HFF-Myc (cell line): ENCODE results near the gene TMC6.
"Not testable (repeated sequence)": the region's sequence is repeated elsewhere in the genome, so short reads cannot be mapped to it uniquely, and the experiment has no call there.

Experiments used
- DNase-seq: peaks from one replicate; pipeline ENCODE4 v3.0.0-alpha.2; 2011; ENCODE audit warnings: low read depth; ENCODE audit errors: extremely low read depth
- H3K4me3 ChIP-seq: replicated peaks from 2 replicates; pipeline ENCODE4 v1.5.1; 2011; ENCODE audit warnings: low read depth, mild to moderate bottlenecking, control low read depth, low read length
- TF ChIP-seq, protein P1 (sequence below): IDR thresholded peaks from 2 replicates; pipeline ENCODE4 v1.5.1; 2012; ENCODE audit warnings: mild to moderate bottlenecking, low read depth, low read length, control low read depth; ENCODE audit errors: missing control alignments

The TMC6 gene

DNA sequence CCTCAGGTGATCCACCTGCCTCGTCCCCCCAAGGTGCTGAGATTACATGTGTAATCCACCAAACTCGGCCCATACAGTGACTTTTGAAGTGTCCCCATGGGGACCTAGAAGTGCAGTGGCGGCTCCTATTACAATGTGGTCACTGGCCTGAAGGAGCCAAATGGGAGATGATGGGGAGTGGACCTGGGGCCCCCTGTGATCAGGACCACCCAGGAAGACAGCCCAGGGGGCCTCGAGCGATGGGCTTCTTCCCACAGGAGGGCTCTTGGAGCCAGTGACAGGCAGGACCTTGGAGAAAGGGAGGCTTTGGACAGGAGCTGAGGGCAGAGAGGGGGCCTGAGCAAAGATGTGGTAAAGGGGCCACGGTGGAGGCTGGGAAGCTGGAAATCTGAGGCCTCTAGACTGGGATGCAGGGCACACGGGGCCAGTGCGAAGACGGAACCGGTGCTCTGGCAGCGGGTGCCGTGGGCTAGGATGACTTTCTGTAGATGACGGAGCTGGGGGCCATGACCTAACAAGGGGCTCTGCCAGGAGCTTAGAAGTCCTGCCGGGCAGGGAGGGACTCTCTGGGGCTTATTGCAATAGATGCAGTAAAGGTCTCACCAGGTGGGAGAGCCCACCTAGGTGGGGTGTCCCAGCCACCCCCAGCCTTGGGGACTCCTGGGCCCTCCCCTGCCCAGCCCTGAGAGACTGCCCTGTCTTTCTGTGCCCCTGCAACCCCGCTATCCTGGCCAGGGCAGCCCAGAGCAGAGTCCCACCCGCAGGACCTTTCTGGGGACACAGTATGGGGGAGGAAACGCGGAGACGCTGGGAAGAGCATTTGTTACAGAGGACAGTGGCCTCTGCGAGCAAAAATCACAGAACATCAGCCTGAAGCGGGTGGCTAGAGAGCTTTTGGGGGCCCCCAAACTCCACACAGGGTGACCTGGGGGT is 14.9 kb upstream of the TMC6 start:
- no peak overlapping the region for H3K4me3 ChIP-seq
- TF ChIP-seq, protein P1, sequence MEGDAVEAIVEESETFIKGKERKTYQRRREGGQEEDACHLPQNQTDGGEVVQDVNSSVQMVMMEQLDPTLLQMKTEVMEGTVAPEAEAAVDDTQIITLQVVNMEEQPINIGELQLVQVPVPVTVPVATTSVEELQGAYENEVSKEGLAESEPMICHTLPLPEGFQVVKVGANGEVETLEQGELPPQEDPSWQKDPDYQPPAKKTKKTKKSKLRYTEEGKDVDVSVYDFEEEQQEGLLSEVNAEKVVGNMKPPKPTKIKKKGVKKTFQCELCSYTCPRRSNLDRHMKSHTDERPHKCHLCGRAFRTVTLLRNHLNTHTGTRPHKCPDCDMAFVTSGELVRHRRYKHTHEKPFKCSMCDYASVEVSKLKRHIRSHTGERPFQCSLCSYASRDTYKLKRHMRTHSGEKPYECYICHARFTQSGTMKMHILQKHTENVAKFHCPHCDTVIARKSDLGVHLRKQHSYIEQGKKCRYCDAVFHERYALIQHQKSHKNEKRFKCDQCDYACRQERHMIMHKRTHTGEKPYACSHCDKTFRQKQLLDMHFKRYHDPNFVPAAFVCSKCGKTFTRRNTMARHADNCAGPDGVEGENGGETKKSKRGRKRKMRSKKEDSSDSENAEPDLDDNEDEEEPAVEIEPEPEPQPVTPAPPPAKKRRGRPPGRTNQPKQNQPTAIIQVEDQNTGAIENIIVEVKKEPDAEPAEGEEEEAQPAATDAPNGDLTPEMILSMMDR, result no peak
- DNase-seq, result no peak

DNA sequence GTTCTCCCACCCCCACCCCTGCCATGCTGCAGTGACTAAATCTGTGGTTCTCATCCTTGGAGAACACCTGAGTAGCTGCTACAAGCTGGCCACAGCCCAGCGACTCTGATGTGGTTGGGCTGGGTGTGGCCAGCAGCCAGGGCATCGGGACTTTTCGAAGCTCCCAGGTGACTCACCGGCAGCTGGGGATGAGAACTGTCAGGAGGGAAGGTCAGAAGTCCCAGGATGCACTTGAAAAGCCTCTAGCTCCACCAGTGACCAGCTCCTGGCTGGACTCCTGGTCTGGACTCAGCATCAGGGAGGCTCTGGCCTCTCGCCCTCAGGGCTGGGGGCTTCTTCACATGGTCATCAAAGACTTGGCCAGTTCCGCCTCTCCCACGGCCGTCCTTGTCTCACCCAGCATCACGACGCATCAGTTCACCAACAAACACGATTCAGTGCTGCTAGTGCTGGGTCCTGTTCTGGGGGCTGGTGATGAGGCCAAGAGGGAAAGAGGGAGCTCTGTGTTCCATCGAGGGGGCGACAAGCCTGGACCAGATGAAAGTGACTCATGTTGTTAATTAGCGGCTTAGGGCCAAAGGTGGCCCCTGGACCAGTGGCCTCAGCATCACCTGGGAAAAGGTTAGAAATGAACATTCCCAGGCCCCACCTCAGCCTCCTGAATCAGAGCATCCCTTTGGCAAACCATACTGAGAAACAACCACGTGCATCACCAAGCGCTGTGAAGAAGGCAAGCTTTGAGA is 13.7 kb upstream of the TMC6 start:
- no peak overlapping the region for H3K4me3 ChIP-seq
- TF ChIP-seq, protein P1, result no peak
- DNase-seq, result no peak

DNA sequence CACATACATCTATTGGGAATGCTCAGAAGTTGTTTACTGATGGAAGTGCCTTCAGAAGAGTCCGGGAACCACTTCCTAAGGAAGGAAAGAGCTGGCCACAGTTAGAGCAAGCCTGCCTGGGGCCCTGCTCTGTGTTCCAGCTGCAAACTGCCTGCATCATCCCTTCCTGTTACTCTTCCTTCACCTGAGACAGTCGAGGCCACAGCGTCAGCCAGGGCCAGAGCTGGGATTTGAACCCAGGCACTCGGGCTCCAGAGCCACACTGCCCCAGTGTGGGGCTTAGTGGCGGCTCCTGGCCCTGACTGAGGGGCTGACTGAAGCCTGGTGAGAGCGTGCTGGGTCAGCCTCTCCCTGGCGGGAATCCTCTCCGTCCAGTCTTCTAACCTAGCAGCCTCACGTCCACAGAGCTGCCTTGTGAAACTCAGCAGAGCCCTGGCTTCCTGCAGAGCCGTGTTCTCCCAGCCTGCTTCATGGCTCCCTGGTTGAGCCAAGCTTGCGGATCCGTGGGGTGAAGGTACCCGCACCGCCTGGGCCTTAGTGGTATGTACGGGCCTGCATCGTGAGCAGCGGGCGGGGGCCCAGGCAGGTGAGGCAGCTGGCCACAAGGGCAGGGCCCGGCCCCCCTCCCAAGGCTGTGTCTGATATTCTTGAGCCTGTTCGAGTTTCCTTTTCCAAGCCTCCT is 13.0 kb upstream of the TMC6 start:
- H3K4me3 ChIP-seq, result no peak overlapping the region
- no peak for DNase-seq
- TF ChIP-seq, protein P1, result no peak

DNA sequence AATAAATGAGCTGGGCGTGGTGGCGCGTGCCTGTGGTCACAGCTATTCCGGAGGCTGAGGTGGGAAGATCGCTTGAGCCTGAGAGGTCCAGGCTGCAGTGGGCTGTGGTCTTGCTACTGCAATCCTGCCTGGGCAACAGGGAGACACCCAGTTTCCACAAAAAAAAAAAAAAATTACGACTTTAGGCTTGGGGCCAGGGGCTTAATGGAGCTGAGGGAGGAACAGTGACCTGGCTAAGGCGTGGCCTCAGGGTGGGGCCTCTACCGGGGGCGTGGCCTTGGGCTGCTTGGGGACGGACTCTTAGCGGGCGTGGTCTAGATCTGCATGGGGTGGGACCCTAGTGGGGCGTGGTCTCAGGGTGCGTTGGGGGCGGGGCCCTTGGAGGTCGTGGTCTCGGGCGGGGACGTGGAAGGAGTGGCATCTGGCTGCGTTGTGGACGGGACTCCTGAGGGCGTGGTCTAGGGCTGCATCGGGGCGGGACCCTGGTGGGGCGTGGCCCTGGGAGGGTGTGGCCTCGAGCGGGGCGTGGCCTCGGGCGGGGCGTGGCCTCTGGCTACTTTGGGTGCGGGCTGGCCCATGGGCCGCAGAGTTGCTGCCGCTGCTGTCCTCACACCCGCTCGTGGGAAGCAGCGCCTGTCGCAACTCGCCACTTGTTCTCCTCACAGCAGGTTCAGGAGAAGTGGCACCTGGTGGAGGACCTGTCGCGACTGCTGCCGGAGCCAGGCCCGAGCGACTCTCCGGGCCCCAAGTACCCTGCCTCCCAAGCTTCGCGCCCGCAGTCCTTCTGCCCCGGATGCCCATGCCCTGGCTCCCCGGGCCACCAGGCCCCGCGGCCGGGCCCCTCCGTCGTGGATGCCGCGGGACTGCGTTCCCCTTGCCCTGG is 11.9 kb upstream of the TMC6 start:
- H3K4me3 ChIP-seq, result no peak overlapping the region
- DNase-seq, result peak; percentile 78
- TF ChIP-seq, protein P1, result no peak

DNA sequence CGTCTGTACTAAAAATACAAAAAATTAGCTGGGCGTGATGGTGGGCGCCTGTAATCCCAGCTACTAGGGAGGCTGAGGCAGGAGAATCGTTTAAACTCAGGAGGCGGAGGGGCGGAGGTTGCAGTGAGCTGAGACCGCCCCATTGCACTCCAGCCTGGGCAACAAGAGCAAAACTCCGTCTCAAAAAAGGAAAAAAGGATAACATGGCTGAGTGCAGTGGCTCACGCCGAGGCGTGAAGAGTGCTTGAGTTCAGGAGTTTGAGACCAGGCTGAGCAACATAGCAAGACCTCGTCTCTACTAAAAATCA is 11.3 kb upstream of the TMC6 start:
- not testable (repeated sequence) for H3K4me3 ChIP-seq, DNase-seq

DNA sequence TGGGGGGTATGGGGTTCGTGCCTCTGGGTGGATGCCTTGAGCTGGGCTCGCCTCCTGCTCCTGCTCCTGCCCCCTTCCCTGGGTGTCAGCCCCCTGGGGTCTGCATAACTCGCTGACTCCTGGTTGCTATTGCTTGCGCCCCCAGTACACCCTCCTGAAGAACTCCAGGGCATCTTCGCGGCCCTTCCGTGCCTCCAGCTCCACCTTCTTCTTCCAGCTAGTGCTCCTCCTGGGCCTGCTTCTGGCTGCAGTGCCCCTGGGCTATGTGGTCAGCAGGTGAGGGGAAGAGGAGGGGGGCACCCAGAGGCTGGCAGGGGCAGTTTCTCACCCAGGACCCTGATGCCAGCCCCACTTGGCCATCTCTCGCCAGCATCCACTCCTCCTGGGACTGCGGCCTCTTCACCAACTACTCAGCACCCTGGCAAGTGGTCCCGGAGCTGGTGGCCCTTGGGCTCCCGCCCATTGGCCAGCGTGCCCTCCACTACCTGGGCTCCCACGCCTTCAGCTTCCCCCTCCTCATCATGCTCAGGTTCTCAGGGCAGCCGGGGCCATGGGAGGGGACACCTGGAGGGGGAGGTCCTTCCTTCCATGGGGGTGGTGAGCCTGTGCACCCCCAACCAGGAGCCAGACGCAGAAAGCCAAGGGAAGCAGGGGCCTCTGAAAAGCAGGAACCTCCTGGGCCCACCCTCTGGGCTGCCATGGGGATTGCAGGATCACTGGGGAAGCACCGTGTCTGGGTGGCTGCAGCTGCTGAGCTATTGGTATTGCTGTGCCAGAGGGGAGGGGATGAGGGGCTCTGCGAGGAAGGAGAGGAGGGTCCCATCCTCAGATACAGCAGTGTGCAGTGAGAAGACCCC is 9.9 kb upstream of the TMC6 start:
- DNase-seq, result no peak
- no peak overlapping the region for H3K4me3 ChIP-seq
- TF ChIP-seq, protein P1, result no peak
